Fibroblast of pulmonary artery (primary cell): ENCODE data around the gene MMP19.
"Not testable (repeated sequence)": the region's sequence is repeated elsewhere in the genome, so short reads cannot be mapped to it uniquely, and the experiment has no call there.

Source experiments
- DNase-seq: peaks from one replicate; pipeline ENCODE4 v3.0.0-alpha.2; 2010; ENCODE audit warnings: low read depth
- H3K4me3 ChIP-seq: replicated peaks from 2 replicates; pipeline ENCODE4 v1.5.1; 2011; ENCODE audit warnings: low read depth, mild to moderate bottlenecking, control low read depth, low read length, moderate library complexity
- CTCF ChIP-seq: IDR thresholded peaks from 2 replicates; pipeline ENCODE4 v1.5.1; 2011; ENCODE audit warnings: mild to moderate bottlenecking, control low read depth, low read length, inconsistent platforms; ENCODE audit errors: missing control alignments

Gene MMP19

GRCh38 chr12:55865327-55865726, 22.6 kb upstream of the MMP19 start:
- TF ChIP-seq CTCF: no peak
- DNase-seq: no peak
- H3K4me3 ChIP-seq: no peak overlapping the region

GRCh38 chr12:55862931-55863330, 20.2 kb upstream of the MMP19 start:
- not testable (repeated sequence) for H3K4me3 ChIP-seq

GRCh38 chr12:55862286-55862685, 19.6 kb upstream of the MMP19 start:
- TF ChIP-seq CTCF: no peak
- no peak overlapping the region for H3K4me3 ChIP-seq
- no peak for DNase-seq

More at GRCh38 chr12:55862931-55863330, 20.2 kb upstream of the MMP19 start:
- DNase-seq: not testable (repeated sequence)

GRCh38 chr12:55861871-55862270, 19.1 kb upstream of the MMP19 start:
- TF ChIP-seq CTCF: no peak
- DNase-seq: no peak

GRCh38 chr12:55861396-55861795, 18.7 kb upstream of the MMP19 start:
- no peak for DNase-seq
- TF ChIP-seq CTCF: no peak
- H3K4me3 ChIP-seq: no peak overlapping the region

More at GRCh38 chr12:55861871-55862270, 19.1 kb upstream of the MMP19 start:
- H3K4me3 ChIP-seq: no peak overlapping the region

GRCh38 chr12:55852740-55853139, 10.0 kb upstream of the MMP19 start:
- no peak for DNase-seq
- H3K4me3 ChIP-seq: no peak overlapping the region
- TF ChIP-seq CTCF: no peak

GRCh38 chr12:55850893-55851292, 8.2 kb upstream of the MMP19 start:
- no peak for TF ChIP-seq CTCF
- DNase-seq: peak; percentile 55
- H3K4me3 ChIP-seq: no peak overlapping the region
